GM06990 (cell line): Measurements from ENCODE around the gene SPDYE4.

Experiments
- DNase-seq: peaks from one replicate; pipeline ENCODE4 v3.0.0-alpha.2; 2011; ENCODE audit not compliant: insufficient read length; ENCODE audit errors: extremely low read depth
- H3K27me3 ChIP-seq: replicated peaks from 2 replicates; pipeline ENCODE4 v1.6.0; 2011; ENCODE audit warnings: low read length; ENCODE audit not compliant: control insufficient read depth, insufficient read depth
- H3K36me3 ChIP-seq: 2 replicates; pipeline ENCODE4 v1.5.1; 2011; ENCODE audit warnings: low read length; ENCODE audit not compliant: control insufficient read depth, insufficient read depth
- H3K4me3 ChIP-seq: replicated peaks from 2 replicates; pipeline ENCODE4 v1.5.1; 2011; ENCODE audit warnings: low read depth, mild to moderate bottlenecking, control low read depth, low read length
- TF ChIP-seq, protein P1 (sequence below): IDR thresholded peaks from 2 replicates; pipeline ENCODE4 v1.5.1; 2011; ENCODE audit warnings: low read length, control low read depth, mild to moderate bottlenecking, inconsistent platforms; ENCODE audit not compliant: insufficient read depth, poor library complexity, severe bottlenecking

SPDYE4 gene

DNA sequence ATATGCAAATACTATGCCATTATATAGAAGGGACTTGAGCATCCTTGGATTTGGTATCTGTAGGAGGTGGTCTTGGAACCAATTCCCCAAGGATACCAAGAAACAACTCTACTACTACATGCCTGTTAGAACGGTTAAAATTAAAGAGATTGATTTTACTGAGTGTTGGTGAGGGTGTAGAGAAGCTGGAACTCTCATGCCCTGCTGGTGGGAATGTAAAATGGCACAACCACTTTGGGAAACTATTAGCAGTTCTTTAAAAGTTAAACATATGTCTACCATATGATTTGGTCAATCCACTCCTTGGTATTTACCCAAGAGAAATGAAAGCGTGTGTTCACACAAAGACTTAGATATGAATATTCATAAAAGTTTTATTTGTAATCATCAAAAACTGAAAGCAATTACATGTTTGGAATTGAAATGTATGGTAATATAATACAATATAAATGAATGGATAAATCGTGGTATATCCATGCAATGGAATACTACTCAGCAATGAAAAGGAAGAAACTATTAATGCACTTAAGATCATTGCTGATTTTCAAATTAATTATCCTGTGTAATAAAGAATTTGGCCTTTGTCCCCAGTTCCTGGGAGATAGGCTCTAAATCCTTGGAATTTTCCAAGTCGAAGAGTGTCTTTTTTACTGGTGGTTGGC lies 33.0 kb upstream of the SPDYE4 start:
- DNase-seq, result no peak
- Histone ChIP-seq H3K27me3 (no peaks in the 10 kb centered on the region), H3K4me3 (no peak overlapping the region), H3K36me3 (no peaks in the 10 kb centered on the region)
- TF ChIP-seq, protein P1, sequence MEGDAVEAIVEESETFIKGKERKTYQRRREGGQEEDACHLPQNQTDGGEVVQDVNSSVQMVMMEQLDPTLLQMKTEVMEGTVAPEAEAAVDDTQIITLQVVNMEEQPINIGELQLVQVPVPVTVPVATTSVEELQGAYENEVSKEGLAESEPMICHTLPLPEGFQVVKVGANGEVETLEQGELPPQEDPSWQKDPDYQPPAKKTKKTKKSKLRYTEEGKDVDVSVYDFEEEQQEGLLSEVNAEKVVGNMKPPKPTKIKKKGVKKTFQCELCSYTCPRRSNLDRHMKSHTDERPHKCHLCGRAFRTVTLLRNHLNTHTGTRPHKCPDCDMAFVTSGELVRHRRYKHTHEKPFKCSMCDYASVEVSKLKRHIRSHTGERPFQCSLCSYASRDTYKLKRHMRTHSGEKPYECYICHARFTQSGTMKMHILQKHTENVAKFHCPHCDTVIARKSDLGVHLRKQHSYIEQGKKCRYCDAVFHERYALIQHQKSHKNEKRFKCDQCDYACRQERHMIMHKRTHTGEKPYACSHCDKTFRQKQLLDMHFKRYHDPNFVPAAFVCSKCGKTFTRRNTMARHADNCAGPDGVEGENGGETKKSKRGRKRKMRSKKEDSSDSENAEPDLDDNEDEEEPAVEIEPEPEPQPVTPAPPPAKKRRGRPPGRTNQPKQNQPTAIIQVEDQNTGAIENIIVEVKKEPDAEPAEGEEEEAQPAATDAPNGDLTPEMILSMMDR, result no peak

DNA sequence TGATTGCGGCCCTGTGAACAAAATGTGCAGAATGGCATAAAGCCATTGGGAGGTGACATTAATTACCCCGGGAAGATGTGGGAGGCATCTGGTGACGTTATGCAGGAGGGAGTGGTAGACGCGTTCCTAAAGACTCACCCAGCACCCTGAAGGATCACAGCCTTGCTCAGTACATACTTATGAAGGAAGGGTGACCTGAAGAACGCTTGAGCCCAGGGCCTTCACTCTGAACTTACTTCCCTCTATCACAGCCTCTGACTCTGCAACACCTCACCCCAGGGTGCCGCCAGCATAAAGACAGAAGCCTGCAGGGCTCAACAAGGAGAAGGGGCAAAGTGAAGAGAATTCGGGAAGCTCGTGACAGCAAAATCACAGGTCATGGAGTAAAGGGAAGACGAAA lies 31.4 kb upstream of the SPDYE4 start:
- Histone ChIP-seq H3K4me3 (no peak overlapping the region), H3K27me3 (no peaks in the 10 kb centered on the region), H3K36me3 (no peaks in the 10 kb centered on the region)
- TF ChIP-seq, protein P1, result no peak
- DNase-seq, result no peak

DNA sequence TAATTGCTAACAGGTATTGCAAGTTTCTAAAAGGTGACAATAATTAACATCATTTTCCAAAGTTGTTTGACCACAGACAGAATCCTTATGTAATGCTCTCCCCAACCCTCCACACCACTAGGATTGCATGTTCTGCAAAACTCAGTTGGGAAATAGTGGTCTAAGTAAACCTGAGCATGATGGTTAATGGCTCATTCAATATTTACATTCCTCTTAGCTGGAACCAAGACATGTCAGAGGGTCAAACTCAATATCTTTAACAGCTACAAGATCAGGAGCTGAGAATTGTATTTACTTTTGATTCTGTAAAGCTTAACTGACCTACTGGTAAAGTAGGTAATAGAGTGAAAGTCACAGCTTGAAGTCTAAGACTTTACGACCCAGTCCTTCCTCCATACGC lies 30.7 kb upstream of the SPDYE4 start:
- Histone ChIP-seq H3K36me3 (no peaks in the 10 kb centered on the region), H3K4me3 (no peak overlapping the region), H3K27me3 (no peaks in the 10 kb centered on the region)
- no peak for DNase-seq
- TF ChIP-seq, protein P1, result no peak

DNA sequence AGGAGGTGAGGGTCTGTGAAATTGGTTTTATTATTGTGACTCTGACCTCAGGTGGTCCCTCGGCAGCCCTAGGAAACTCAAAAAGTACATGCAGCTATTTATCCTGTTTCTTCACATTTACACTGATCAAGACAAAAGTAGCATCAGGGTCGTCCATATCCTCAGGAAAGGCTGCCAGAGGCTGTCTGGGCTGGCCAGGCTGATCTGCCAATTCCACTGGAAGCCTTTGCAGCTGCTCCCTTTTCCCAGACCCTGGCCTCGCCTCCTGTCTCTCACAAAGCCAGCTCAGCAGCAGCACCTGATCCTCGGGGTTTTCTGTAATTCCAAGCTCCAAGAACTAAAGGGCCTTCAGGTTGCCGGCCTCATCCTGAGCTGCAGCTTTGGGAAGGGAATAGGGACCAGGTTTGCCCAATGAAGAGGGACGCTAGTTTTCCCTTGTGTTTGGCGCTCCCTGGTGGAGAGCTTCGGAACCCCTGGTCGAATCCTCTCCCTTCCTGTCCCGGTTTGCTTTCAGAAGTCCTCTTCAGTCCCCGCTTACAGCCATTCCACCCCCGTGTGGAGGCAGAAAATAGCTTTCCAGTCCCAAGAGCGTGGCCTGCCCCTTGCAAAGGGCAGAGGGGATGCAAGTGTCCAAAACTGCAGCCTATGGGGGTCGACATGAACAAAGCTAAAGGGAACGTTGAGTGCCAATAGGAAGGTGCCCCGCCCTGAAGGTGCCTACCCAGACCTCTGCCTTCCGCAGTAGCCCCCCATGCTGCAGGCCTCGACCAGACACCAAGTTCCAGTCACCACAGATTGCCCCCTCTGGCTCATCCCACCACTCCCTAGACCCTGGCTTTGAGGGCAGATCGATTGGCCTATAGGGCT lies 27.4 kb upstream of the SPDYE4 start:
- no peak for DNase-seq
- no peaks in the 10 kb centered on the region for H3K36me3 ChIP-seq
- no peaks in the 10 kb centered on the region for H3K27me3 ChIP-seq
- H3K4me3 ChIP-seq, result no peak overlapping the region
- TF ChIP-seq, protein P1, result peak; percentile 89

DNA sequence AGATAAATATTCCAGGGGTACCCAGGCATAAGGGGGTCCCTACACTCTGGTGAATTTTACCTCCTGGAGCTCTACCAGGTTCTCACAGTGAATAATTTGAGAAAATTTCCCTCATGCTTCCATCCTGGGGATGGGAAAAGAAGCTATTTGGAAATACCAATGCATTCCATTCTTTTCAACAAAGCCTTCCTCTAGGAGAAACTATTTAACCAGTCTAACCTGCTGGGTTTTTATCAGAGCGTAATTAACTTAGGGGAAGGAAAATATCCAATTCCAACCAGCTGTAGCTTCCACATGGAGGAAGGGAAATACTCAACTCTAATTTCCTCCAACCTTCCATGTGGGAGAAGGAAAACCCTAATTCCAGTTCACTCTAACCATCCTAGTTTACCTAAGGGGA lies 23.8 kb upstream of the SPDYE4 start:
- TF ChIP-seq, protein P1, result no peak
- H3K27me3 ChIP-seq, result no peaks in the 10 kb centered on the region
- H3K36me3 ChIP-seq, result no peaks in the 10 kb centered on the region
- H3K4me3 ChIP-seq, result no peak overlapping the region
- no peak for DNase-seq
